ENCODE data around the gene TPPP. TPM values are rescaled to one million over a fixed set of nuclear protein-coding genes. Genes with fewer than 3 reads are reported as not detected.
"Not testable (repeated sequence)": the region's sequence is repeated elsewhere in the genome, so short reads cannot be mapped to it uniquely, and the experiment has no call there.

The TPPP gene
- polyA plus RNA-seq, 5 donors = 6.4 to 8.2 (median 6.9) TPM

DNA sequence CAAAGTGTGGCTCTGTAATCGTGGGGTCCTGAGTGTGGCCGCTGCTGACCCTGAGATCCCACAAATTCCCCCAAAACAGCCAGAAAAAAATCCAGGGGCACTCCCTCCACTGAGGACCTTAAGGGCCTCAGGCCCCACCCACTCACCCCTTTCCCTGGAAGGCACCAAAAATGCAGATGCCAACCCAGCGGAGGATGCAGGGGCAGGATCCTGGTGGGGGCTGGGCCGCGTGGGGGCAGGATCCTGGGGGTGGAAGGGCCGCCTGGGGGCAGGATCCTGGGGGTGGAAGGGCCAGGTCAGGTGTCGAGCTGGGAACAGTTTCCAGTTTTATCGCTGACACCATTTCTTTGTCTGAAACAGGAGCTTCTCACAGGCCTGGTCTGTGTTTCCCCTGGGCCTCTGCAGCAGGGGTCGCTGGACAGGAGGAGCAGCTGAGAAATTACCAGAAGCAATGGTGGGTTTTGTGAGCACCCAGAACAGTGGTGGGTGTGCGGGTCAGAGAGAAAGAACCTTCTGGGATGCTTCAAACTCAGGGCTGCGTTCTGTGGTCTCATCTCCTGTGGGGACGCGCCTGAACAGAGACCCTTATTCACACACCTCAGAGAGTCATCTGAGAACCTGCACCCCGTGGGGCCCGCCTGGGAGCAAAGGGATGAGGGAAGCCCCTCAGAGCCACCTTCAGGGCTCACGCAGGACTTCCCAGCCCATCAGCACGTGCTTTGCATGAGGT lies 13.8 kb downstream of the TPPP start:
- not testable (repeated sequence) for DNase-seq

DNA sequence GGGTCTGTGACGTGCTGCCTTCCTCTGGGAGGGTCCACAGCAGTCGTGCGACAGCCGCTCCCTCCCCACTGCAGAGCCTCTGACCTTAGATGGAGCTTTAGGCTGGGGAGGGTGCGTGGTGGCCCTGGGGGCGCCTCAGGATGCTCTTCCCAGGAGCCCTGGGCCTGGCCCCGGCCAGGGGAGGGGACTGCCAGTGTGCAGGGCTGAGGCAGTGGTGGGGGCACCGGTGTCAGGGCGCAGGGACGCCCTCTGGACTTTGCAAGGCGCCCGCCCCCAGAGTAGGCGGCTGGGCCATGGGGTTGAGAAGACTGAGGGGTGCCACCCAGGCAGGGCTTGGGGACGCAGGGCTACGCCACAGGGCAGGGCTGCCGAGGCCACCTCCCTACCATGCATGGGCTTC lies 14.6 kb downstream of the TPPP start:
- DNase-seq = not testable (repeated sequence)

DNA sequence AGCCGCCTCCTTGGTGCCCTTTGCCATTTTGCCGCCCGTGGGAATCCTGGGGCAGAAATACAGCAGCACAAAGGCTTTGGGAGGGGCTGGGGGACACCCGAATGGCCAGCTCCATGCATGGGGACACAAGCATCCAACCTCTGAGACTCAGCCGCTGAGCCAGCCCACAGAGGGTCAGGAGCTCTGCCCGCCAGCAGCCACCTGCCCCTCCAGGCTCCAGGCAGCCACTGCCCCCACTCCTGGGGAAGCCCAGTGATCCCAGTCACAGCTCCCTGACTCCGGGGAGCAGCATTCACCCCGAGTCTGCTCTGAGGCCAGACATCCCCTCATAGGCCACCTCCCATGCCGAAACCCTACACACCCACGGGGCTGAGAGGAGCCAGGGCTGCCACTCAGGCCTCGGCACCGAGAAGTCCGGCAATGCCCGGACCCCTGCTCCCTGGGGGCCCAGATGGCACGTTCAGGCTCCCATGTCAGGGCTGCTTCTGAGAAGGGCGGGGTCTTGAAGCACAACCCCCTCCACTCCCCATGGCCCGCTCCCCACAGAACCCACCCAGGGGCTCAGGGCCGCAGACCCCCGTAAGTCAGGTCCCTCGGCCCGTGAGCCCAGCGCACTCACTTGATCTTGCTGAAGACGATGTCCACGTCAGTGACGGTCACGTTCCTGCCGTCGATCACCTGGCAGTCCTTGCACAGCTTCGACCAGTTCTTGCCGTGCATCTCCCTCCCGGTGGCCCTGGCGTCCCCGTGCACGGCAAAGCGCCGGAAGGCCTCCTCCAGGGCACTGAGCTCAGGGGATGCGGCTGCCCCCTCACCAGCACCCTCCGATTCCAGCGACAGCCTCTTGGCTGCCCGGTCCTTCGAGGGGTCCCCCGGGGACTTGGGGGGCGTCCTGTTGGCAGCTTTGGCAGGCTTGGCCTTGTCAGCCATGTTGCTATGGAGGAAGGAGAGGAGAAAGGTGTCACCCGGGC lies 15.7 kb downstream of the TPPP start:
- no peak for DNase-seq

DNA sequence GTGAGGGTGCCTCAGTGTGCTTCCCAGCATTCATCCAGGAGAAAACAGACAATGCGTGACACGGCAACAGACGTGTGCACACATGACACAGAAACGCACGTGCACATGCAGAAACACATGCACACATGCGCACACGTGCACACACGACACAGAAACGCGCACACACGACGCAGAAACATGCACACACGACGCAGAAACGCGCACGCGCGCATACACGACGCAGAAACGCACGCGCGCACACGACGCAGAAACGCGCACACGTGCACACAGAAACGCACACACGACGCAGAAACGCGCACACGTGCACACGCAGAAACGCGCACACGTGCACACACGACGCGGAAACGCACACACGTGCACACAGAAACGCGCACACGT lies 16.5 kb downstream of the TPPP start:
- no peak for DNase-seq

DNA sequence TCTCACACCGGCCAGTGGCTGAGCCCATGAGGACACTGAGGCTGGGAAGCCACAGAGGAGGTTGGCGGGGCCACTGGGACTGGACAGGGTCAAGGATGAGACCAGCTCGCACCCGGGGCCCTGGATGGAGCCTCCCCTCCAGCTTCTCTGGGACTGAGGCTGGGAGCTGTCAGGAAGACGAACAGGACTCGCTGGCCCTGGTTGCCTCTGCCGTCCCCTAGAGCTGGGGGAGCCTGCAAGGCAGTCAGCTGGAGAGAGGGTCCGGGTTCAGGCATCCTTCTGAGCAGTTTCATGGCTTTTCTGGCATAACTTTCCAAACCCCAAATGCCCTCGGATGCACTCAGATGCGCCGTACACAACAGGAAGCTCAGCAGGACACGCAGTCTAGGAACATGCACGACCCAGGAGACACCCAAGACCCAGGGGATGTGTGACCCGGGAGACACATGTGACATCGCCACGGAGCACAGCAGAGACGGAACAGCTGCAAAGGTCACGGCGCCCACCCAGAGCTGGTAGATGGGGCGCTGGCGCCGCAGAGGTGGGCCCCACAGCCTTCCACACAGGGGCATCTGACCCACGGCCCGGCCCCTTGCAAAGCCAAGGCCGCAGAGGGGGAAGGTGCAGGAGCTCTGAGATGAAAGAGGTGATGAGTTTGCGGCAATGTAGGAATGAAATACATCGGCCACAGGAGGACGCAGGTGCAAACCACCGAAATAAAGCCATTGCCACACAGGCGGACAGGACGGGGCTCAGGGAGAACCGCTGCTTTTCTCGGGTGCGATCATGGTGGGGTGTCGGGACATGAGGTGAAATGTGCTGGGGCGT lies 17.1 kb downstream of the TPPP start:
- no peak for DNase-seq

DNA sequence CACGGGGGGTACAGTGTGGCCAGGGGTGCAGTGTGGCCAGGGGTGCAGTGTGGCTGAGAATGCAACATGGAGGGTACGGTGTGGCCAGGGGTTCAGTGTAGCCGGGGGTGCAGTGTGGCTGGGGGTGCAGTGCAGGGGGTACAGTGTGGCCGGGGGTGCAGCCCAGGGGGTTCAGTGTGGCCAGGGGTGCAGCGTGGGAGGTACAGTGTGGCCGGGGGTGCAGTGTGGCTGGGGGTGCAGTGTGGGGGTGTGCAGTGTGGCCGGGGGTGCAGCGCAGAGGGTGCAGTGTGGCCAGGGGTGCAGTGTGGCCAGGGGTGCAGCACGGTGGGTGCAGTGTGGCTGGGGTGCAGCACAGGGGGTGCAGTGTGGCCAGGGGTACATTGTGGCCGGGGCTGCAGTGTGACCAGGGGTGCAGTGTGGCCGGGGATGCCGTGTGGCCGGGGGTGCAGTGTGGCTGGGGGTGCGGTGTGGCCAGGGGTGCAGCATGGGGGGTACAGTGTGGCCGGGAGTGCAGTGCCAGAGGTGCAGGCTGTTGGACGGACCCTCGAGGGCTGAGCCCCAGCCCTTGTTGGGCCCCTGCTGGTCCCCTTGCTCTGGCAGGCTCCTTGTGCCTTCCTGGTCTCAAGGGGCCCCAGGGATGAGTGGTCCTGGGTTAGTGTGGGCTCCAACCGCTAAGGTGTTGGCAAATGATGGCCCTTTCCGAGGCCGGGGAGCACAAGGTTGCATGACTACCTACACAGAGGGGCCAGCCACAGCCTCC lies 17.9 kb downstream of the TPPP start:
- no peak for DNase-seq

DNA sequence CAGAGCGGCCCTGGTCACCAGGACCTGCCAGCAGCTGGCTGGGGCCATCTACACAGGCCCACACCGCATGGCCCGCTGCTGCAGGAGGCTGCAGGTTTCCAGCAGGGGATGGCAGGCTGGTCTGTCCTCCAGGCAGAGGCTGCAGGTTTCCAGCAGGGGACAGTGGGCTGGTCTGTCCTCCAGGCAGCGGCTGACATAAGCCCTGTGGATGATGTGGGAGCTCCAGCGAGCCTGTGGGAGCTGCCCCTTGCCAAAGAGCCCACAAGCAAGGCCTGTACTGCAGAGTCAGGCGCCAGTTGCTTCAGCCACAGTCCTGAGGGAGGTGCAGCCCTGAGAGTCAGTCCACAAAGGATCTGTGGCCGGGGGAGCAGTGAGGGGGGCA lies 18.5 kb downstream of the TPPP start:
- DNase-seq = no peak

DNA sequence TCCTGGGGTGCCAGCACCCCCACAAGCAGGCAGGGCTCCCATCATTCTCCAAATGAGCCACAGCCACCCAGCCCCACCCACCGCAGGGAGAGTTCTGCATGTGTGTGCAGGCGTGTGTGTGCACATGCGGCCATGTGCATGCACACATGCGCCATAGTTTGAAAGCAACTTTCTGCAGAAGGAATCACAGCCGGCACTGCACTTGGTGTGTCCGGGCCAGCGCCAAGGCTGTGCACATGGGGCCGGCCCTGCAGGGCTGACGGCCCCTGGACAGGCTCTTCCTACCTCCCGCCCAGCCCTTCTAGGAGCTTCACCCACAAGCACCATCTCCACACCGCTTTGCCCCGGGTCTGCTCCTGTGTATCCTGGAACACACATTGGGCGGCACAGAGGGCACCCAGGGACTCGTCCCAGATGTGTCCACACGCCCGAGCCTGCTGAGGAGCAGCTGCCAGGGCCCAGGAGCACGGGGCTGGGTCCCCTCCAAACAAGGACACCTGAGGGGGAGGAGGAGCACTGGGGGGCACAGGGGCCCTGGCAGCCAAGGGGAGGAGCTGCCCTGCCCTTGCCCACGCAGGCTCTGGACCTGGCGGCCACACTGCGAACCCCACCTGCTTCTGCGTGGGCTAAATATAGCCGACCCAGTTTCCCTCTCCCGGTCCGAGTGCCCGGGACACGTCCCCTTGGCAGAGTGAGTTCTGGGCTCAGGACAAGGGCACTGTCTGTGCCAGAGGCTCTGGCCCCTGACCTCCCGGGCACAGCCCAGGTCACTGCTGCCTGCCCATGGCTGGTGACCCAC lies 19.1 kb downstream of the TPPP start:
- no peak for DNase-seq

DNA sequence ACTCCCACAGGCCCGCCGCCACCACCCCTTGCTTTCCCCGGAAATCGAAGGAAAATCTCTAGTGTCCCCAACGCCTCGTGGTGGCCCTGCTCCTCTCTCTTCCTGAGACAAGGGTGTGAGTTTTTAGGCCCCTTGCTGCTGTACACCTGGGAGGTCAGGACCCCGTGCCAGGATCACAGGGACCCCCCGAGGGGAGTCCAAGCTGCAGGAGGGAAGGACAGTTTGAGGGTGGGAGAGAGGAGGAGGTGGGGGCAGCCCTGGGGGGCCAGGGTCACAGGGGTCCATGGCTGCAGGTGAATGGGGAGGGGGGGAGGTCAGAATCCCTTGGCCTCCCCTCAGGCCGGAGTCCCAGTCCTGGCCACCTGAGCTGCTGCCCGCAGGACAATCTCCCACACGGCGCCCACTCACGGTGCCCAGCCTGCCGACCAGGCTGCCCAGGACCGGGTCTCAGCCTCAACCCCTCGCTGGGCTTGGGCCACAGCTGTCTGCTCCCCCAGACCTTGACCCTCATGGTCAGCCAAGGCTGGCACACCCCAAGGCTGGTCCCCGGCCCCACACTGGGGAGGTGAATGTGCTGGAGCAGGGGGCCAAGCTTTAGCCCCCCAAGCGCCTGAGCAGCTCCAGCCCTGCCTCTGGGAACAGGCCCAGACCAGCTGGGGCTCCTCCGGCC lies 19.9 kb downstream of the TPPP start:
- DNase-seq = no peak

DNA sequence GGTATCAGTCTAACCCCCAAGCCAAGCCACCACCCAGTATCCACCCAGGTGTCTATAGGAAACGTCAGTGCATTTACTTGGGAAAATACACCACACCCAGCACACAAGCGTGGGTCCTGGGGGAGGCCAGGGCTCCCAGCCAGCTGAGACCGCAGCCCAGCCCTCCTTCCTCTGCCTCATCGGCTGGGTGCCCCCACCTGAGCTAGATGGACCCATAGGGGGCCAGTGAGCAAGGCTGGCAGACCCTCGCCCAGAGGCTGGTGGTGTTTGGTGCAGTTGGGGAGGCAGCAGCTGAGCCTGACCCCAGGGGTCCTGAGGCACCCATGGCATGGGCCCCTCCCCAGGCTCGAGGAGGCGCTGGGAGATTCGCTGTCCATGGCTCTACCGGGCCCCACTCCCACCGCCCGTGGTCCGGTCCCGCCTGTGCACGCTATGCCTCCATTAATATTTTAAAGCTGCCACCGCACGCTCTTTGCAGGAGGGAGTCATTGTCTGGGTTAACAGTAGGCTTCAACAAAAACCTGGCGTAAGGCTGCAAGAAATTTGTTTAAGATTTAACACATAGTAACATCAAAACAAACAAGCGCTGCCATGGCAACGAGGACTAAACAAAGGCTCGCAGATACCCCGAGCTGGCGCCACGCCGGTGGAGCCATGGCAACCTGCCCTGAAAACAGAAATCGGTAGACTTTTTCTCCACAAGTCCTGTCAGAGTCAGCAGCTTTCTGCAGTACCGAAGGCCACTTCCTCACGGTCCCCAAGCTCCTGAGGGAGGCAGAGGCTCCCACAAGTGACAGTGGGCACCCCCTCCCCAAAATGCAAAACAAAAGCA lies 20.6 kb downstream of the TPPP start:
- peak; percentile 92 to 96 for DNase-seq

DNA sequence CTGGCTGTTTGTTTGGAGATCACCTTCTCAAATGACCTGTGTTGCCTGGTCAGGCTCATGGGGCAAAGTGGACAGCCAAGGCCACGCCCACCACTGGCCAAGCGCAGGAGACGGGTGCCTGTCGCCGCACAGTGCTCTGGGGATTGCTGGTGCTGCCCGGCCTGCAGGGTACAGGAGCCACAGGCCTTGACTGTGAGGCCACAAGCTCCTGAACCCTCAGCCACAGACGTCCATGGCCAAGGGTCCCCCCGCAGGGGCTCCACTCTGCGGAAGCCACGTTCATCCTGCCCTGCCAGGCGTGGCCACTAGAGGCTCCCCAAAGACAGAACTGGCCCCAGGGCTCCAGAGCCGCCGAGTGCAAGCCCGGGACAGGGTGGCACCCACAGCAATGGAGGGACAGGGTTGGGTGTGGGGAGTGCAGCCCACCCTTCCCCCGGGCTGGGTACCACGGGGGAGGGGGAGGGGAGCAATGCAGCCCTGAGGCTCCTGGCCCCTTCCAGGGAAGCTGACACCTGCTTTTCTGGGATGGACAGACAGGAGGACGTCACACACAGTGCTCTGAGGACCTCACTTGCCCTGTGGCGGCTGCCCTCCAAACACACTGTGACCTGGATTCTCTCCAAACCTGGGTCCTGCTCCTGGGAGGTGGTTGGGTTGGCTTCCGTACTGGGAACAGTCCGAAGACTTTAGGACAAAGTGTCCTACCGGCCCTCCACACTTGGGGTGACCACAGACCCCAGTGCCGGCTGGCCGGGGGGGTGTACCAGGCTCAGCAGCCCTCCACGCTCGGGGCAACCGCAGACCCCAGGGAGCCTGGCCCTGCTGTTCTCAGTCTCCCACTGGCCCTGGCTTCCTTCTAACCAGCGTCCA lies 21.5 kb downstream of the TPPP start:
- peak; percentile 64 to 73 for DNase-seq

DNA sequence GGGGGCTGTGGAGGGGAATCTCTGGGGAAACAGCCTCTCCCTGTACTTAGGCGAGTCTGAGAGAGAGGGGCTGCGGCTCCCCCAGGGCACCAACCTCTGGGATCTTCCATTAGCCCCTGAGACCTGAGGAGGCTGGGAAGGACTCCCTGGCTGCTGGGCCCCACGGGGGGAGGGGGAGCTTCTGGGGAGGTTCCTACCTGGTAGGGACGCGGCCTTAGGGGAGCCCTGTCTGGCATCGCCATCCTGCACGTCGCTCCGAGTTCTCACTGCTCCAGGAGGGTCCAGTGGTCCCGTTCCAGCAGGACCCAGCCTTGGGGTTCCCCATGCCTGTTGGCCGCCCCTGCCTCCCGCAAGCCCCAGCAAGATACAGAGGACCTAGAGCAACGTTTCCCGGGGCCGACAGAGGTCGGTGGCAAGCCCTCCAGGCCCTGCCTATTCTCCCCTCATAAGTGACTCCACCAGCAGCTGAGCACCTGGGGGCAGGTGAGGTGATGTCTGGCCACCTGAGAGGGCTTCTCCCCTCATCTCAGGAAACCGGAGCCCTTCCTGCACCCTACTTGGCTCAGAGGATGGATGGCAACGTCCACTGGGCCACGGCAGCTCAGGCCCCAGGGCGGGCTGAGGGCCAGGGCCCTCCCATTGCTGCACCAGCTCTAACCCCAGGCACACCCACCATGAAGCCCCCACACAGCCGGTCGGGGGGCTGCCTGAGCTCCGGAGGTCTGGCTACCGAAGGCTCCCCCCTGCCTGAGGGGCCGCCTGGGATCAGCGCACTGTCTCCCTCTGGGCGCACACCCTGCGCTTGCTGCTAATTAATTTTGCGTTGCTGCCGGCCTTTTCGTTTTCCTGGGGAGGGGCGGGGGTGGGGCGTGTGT lies 22.5 kb downstream of the TPPP start:
- no peak for DNase-seq

DNA sequence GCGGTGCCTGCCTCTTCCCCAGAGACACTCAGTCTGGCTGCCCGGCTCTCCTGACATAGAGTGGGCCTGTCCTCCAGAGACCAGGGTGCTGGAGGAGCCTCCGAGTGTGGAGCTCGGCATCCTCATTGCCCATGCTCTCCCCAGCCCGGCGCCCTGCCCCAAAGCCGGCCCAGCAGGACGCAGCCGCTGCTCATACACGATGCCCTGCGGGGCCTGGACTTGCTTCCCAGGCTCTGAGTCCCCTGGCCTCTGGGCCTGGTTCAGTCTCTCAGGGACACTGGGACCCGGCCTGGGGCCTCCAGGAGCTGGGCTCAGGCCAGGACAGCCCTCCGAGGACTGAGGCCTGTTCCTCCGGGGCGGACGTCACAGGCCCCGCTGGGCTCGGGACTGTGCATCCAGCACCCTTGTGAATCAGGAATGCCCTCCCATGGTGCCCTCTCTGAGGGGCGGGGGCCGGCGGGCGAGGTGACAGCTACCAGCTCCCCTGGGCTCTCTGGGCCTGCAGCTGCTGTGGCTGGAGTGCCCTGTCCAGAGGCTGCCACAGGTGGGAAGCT lies 23.2 kb downstream of the TPPP start:
- no peak for DNase-seq

DNA sequence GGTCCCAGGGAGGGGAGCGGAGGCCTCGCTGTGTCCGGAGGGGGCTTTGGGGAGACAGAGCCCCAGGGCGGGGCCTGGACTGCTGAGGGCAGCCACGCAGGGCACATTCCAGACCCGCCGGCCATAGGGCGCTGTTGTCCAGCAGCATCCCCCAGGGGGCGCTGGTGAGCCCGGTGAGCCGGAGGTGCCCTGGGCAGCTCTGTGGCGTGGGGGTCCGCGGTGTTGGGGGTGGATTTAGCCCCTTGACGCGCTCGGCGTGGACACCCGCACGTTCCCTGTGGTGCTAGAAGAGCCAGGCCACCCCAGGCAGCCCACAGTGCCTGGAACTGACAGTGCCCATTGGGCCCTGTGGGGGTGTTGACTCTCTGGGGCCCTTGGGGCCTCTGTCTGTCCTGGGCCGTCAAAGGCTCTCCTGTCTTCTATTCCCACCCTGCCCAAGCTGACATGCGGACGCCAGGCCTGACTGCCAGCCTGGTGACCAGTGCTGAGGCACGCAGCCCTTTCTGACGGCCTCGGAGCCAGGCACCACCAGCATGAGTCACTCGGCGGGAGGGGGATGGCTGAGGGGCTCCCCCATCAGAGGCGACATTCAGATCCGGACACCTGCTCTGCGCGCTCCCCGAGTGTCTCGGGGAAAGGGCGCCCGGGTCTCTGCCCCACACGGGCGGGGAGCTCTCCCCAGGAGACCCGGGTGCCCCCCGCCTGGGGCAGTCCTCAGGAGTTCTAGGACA lies 23.9 kb downstream of the TPPP start:
- no peak for DNase-seq

DNA sequence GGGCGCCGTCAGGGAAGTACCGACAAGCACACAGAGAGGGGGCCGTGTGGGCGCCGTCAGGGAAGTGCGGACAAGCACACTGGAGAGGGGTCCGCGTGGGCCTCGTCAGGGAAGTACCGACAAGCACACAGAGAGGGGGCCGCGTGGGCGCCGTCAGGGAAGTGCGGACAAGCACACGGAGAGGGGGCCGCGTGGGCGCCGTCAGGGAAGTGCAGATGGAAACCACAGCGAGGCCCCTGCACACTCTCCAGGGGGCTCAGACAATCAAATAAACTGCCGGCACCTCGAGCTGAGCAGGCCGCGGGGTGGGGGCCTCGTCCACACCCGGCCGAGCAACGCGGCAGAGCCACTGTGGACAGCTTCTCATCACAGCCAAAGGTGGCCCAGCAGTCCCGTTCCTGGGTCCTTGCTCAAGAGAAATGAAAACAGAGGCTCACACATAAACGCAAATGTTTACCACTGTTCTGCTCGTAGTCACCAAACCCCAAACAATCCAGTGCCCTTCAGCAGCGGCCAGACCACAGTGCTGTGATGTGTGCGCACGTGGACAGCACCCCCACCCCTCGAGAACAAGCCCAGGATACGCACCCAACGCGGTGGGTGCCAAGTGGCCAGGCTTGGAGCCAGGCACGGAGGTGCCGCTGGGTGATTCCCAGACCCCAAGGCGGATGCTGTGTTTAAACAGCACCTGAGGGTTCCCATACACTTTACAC lies 24.7 kb downstream of the TPPP start:
- no peak for DNase-seq
